HL-60 (cell line): ENCODE measurements around the gene TSC1.

Experiments
- DNase-seq, 2 experiments: peaks; one replicate each; pipeline ENCODE4 v3.0.0-alpha.2; 2010 to 2020; ENCODE audit warnings: low read depth in 1 of 2, low spot score in 1 of 2
- H3K27ac ChIP-seq: fragments of 250-450 bp; sonication (Bioruptor Pico); replicated peaks from 2 replicates; pipeline ENCODE4 v1.5.1; 2020; ENCODE audit warnings: mild to moderate bottlenecking, moderate library complexity
- H3K27me3 ChIP-seq: fragments of 250-450 bp; sonication (Bioruptor Pico); 2 replicates; pipeline ENCODE4 v1.5.1; 2021; ENCODE audit warnings: mild to moderate bottlenecking, moderate library complexity; ENCODE audit not compliant: insufficient read depth, poor library complexity, severe bottlenecking
- H3K4me3 ChIP-seq: replicated peaks from 2 replicates; pipeline ENCODE4 v1.5.1; 2011; ENCODE audit warnings: mild to moderate bottlenecking, control low read depth, low read length; ENCODE audit not compliant: insufficient read depth
- GABPA ChIP-seq: IDR thresholded peaks from 2 replicates; pipeline ENCODE4 v1.6.1; 2012; ENCODE audit warnings: low read depth
- POLR2AphosphoS5 ChIP-seq: IDR thresholded peaks from 2 replicates; pipeline ENCODE4 v1.6.1; 2012; ENCODE audit warnings: low read depth
- SPI1 ChIP-seq: IDR thresholded peaks from 2 replicates; pipeline ENCODE4 v1.6.1; 2012; ENCODE audit warnings: low read depth, mild to moderate bottlenecking, borderline replicate concordance
- TF ChIP-seq, protein P1 (sequence below): IDR thresholded peaks from 2 replicates; pipeline ENCODE4 v1.6.1; 2012; ENCODE audit warnings: low read depth; ENCODE audit not compliant: insufficient replicate concordance
- TF ChIP-seq, protein P2 (sequence below): IDR thresholded peaks from one replicate; pipeline ENCODE4 v1.5.1; 2011; ENCODE audit warnings: low read length, control low read depth, inconsistent platforms; ENCODE audit not compliant: insufficient read depth

The TSC1 gene

GRCh38 chr9:132877824-132878694 is 66.4 kb downstream of the TSC1 start, which contains the start of gene AK8:
AK8 (minus strand) TSS chr9:132878284; CDS start chr9:132878255, 29 bp downstream.
- peak; percentile 43 to 49 for DNase-seq
- Histone ChIP-seq H3K27ac (peak within 1 kb of the TSS; percentile 71), H3K4me3 (peak within 1 kb of the TSS; percentile 83), H3K27me3 (no peaks in the 10 kb centered on the region)
- TF ChIP-seq SPI1 (no peak), POLR2AphosphoS5 (no peak), GABPA (no peak)
- TF ChIP-seq, protein P1, sequence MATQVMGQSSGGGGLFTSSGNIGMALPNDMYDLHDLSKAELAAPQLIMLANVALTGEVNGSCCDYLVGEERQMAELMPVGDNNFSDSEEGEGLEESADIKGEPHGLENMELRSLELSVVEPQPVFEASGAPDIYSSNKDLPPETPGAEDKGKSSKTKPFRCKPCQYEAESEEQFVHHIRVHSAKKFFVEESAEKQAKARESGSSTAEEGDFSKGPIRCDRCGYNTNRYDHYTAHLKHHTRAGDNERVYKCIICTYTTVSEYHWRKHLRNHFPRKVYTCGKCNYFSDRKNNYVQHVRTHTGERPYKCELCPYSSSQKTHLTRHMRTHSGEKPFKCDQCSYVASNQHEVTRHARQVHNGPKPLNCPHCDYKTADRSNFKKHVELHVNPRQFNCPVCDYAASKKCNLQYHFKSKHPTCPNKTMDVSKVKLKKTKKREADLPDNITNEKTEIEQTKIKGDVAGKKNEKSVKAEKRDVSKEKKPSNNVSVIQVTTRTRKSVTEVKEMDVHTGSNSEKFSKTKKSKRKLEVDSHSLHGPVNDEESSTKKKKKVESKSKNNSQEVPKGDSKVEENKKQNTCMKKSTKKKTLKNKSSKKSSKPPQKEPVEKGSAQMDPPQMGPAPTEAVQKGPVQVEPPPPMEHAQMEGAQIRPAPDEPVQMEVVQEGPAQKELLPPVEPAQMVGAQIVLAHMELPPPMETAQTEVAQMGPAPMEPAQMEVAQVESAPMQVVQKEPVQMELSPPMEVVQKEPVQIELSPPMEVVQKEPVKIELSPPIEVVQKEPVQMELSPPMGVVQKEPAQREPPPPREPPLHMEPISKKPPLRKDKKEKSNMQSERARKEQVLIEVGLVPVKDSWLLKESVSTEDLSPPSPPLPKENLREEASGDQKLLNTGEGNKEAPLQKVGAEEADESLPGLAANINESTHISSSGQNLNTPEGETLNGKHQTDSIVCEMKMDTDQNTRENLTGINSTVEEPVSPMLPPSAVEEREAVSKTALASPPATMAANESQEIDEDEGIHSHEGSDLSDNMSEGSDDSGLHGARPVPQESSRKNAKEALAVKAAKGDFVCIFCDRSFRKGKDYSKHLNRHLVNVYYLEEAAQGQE: no peak
- TF ChIP-seq, protein P2, sequence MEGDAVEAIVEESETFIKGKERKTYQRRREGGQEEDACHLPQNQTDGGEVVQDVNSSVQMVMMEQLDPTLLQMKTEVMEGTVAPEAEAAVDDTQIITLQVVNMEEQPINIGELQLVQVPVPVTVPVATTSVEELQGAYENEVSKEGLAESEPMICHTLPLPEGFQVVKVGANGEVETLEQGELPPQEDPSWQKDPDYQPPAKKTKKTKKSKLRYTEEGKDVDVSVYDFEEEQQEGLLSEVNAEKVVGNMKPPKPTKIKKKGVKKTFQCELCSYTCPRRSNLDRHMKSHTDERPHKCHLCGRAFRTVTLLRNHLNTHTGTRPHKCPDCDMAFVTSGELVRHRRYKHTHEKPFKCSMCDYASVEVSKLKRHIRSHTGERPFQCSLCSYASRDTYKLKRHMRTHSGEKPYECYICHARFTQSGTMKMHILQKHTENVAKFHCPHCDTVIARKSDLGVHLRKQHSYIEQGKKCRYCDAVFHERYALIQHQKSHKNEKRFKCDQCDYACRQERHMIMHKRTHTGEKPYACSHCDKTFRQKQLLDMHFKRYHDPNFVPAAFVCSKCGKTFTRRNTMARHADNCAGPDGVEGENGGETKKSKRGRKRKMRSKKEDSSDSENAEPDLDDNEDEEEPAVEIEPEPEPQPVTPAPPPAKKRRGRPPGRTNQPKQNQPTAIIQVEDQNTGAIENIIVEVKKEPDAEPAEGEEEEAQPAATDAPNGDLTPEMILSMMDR: no peak

- no peak for DNase-seq
- TF ChIP-seq, protein P1: no peak
- no peak for TF ChIP-seq GABPA
- no peak for TF ChIP-seq POLR2AphosphoS5
- TF ChIP-seq, protein P2: no peak
- no peak for TF ChIP-seq SPI1
- Histone ChIP-seq H3K27ac (no peak overlapping the region), H3K27me3 (no peaks in the 10 kb centered on the region), H3K4me3 (peak overlapping the region; percentile 83)
Measured at GRCh38 chr9:132877458-132877823, 67.0 kb downstream of the TSC1 start.

DNA sequence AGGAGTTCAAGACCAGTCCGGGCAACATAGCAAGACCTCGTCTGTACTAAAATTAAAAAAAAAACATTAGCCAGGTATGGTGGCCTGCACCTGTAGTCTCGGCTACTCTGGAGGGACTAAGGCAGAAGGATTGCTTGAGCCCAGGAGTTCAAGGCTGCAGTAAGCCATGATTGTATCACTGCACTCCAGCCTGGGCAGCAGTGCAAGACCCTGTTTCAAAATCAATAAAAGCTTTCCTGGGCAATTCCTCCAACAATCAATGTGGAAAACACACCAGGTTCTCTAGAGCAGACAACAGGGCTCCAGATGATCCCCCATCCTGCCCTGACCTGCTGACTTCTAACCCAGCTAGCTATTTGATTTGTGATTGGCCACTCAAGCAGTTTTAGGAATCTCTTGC is 67.6 kb downstream of the TSC1 start:
- DNase-seq: no peak
- H3K4me3 ChIP-seq: no peak overlapping the region

DNA sequence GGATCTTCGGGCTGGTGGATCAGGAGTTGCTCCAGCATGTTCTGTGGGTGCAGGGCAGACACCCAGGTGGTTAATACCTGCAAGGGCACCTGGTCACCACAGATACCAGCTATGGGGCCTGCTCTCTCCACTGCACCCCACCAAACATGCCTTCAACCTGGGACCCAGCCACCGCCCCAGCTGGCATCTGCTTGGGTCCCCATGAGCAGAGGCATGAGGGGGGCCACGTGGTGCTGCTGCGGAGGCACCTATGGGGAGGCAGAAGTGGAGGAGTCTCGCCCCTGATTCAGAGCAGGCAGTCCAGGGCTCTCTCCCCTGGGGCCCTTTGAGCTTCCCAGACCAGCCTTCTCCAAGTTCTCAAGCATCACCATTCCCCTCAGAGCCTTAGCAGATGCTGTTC is 69.3 kb downstream of the TSC1 start:
- no peak overlapping the region for H3K27ac ChIP-seq
- DNase-seq: no peak
- no peaks in the 10 kb centered on the region for H3K27me3 ChIP-seq
- TF ChIP-seq SPI1 (no peak), GABPA (no peak), POLR2AphosphoS5 (no peak)
- TF ChIP-seq, protein P1: no peak
- TF ChIP-seq, protein P2: no peak
- H3K4me3 ChIP-seq: no peak overlapping the region

More for the DNA sequence above, 67.6 kb downstream of the TSC1 start:
- Histone ChIP-seq H3K27ac (no peak overlapping the region), H3K27me3 (no peaks in the 10 kb centered on the region)
- TF ChIP-seq SPI1 (no peak), GABPA (no peak), POLR2AphosphoS5 (no peak)
